OCI-LY1 (cell line): ENCODE data around the gene TNFRSF12A.

Experiments used
- CTCF ChIP-seq: fragments of 200-600 bp; sonication (generic), shearing (Covaris generic); IDR thresholded peaks from 2 replicates; pipeline ENCODE4 v1.5.1; 2017; ENCODE audit warnings: mild to moderate bottlenecking, antibody characterized with exemption, low read length, moderate library complexity, mixed read lengths
- EZH2 ChIP-seq: fragments of 200-600 bp; sonication (generic), shearing (Covaris generic); IDR thresholded peaks from 2 replicates; pipeline ENCODE4 v1.8.0; 2017; ENCODE audit warnings: borderline replicate concordance, mixed run types, mild to moderate bottlenecking, antibody characterized with exemption, low read length, moderate library complexity, mixed read lengths

- TF ChIP-seq CTCF (no peak), EZH2 (no peak)
These were observed 46.4 kb upstream of the TNFRSF12A start for GRCh38 chr16:2973605-2974318.
